Activated CD8-positive, alpha-beta memory T cell treated with anti-CD3 and anti-CD28 coated beads for 36 hours (primary cell): ENCODE data around the gene EML4. TPM values are rescaled to one million over a fixed set of nuclear protein-coding genes. Genes with fewer than 3 reads are reported as not detected.
"Not testable (repeated sequence)": the region's sequence is repeated elsewhere in the genome, so short reads cannot be mapped to it uniquely, and the experiment has no call there.

Experiments
- CTCF ChIA-PET: fragments of 350-600 bp; sonication (Branson Sonifier 250); formaldehyde crosslinking; loops from one replicate; lab custom pipeline; 2021; ENCODE audit warnings: antibody characterized with exemption; lab: Charles Lee
- POLR2A ChIA-PET: fragments of 350-600 bp; sonication (Branson Sonifier 250); formaldehyde crosslinking; loops from one replicate; lab custom pipeline; 2021; ENCODE audit warnings: antibody characterized with exemption; lab: Charles Lee
- total RNA-seq, 2 experiments: library from RNA; stranded (reverse); gene quantifications; one replicate each; pipeline ENCODE4 v1.2.3, GENCODE V29; 2021

The EML4 gene, protein sequence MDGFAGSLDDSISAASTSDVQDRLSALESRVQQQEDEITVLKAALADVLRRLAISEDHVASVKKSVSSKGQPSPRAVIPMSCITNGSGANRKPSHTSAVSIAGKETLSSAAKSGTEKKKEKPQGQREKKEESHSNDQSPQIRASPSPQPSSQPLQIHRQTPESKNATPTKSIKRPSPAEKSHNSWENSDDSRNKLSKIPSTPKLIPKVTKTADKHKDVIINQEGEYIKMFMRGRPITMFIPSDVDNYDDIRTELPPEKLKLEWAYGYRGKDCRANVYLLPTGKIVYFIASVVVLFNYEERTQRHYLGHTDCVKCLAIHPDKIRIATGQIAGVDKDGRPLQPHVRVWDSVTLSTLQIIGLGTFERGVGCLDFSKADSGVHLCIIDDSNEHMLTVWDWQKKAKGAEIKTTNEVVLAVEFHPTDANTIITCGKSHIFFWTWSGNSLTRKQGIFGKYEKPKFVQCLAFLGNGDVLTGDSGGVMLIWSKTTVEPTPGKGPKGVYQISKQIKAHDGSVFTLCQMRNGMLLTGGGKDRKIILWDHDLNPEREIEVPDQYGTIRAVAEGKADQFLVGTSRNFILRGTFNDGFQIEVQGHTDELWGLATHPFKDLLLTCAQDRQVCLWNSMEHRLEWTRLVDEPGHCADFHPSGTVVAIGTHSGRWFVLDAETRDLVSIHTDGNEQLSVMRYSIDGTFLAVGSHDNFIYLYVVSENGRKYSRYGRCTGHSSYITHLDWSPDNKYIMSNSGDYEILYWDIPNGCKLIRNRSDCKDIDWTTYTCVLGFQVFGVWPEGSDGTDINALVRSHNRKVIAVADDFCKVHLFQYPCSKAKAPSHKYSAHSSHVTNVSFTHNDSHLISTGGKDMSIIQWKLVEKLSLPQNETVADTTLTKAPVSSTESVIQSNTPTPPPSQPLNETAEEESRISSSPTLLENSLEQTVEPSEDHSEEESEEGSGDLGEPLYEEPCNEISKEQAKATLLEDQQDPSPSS
- total RNA-seq = 10 to 100 TPM; 56.8 to 58.9 TPM

DNA sequence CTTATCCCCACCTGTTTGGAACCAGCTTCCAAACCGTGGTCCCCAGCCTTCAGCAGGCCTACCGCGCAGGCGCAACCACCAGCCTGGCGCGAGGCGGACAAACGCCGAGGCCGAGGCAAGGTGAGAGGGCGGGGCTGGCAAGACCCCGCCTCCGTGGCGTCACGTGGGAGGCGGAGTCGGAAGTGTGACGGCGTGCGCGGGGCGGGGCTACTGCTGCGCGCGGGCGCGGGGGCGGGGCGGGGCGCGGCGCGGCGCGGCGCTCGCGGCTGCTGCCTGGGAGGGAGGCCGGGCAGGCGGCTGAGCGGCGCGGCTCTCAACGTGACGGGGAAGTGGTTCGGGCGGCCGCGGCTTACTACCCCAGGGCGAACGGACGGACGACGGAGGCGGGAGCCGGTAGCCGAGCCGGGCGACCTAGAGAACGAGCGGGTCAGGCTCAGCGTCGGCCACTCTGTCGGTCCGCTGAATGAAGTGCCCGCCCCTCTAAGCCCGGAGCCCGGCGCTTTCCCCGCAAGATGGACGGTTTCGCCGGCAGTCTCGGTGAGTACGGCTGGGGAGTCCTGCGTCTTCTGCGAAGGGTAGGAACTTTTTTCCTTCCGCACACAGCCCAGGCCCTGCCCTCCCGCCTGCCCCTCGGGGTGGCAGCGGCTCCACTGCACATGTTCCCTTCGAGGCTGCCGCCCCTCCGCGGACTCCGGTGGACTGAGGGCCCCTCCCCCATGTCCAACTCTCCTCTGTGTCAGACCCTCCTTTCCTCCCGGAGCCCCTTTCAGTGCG lies at the start of gene EML4:
TSS of gene EML4 (plus strand) at position 254 of the 774 bp plus-strand sequence. CDS start at position 513, 259 bp downstream.
- CTCF ChIA-PET = interaction anchor here (1.5 kb wide), 1 partner anchor 74 kb away, joined by 3 read pairs; no protein-coding TSS in a partner anchor
- POLR2A ChIA-PET = interaction anchor here (0.5 kb wide), 1 partner anchor 182 kb away, joined by 3 read pairs; no protein-coding TSS in a partner anchor

DNA sequence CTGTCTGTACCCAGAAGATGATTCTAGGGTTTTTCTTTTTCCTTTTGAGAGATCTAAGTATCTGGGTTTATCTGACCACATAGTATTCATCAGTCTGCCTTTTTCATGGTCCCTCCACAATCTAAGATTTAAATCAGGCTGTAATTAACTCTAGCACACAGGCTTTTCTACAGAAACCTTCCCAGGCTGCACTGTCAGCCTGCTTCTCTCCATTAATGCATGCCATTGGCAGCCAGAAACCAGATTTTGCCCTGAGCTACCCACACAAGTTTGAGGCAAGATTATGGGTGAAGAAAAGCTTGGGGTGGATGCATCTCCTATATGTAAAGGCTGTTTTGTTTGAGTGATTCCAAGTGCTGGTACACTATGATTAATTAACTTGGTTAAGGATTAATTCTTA lies 45.7 kb upstream of the EML4 start:
- ChIA-PET POLR2A (no interaction called here), CTCF (interaction anchor here (0.9 to 1.1 kb wide), 2 partner anchors 17 to 24 kb away, joined by 3 to 6 read pairs; no protein-coding TSS in a partner anchor)

DNA sequence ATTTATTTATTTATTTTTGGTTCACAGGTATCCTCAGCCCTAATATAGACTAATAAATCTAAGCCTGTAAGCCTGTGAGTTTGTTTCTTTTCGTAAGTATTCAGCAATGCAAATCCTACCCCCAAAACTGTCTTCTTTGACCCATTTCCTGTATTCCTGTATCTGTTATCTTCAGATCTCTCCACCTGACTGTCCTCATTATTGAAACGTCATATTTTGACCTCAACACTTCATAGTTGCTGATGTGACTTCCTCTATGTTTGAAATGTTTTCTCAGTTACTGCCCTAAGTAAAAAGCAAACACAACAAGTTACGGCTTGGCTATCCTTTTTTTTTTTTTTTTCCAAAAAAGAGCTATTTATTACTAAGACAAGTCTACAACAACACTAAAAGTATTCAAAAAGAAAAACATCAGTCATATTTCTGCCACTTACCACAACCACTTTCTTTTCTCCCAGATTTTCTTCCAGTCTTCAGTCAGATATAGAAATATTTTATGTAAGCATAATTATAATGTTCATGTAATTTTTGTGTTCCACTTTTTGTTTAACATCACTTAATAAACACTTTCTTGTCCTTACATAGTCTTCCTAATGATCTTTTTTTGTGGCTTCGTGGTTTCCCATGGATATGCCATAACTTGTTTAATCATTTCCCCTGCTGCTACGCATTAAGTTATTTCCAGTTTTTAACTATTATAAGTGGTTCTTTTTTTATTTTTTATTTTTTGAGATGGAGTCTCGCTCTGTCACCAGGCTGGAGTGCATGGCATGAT lies 45.0 kb upstream of the EML4 start:
- CTCF ChIA-PET = interaction anchor here (0.9 kb wide), 1 partner anchor 18 kb away, joined by 6 read pairs; no protein-coding TSS in a partner anchor
- POLR2A ChIA-PET = interaction anchor here (0.6 to 0.8 kb wide), 2 partner anchors 9 to 18 kb away, joined by 4 read pairs; no protein-coding TSS in a partner anchor

DNA sequence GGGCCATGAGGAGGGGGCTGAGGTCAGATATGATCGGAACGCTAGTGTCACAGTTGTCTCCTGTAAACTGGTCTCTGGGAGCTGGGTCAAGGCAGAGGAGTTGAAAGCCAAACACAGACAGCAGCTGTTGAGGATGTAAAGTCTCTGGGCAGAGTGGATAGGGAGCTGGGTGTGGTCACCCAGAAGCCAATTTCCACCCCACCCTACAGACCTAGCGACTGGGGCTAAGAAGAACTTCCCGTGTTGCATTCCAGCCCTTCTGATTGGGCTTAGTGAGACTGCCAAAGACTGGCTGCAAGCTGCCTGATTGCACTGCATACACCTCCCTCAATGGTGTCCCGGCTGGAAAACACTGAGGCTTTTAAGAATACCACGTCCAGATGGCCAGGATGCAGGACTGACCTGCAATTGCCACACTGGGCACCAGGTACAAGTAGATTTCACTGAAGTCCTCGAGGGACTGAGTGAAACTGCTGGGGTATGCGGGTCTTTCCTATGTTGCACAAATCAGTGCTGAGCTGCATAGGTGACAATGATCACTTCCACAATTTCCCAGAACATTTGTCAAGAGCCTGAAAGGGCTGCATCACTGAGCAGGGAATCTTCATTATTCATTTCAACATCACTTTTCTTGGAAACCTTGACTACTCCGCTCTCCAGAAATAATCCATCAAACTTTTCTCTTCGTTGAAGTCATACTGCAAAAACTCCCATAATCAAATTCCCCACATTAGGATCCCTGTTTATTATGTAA lies 43.1 kb upstream of the EML4 start:
- POLR2A ChIA-PET = interaction anchor here (0.6 kb wide), 1 partner anchor 10 kb away, joined by 3 read pairs; no protein-coding TSS in a partner anchor

DNA sequence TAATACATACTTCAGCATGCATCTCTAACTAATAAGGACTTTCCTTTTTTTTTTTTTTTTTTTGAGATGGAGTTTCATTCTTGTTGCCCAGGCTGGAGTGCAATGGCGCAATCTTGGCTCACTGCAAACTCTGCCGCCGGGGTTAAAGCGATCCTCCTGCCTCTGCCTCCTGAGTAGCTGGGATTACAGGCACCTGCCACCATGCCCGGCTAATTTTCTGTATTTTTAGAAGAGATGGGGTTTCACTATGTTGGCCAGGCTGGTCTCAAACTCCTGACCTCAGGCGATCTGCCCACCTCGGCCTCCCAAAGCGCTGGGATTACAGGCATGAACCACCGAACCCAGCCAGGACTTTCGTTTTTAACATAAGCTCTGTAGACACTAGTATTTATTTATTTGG lies 42.3 kb upstream of the EML4 start:
- POLR2A ChIA-PET = not testable (repeated sequence)

More for the DNA sequence above, 43.1 kb upstream of the EML4 start:
- CTCF ChIA-PET = interaction anchor here (0.7 to 0.9 kb wide), 3 partner anchors 8 to 170 kb away, joined by 3 to 4 read pairs (median 3); no protein-coding TSS in a partner anchor

DNA sequence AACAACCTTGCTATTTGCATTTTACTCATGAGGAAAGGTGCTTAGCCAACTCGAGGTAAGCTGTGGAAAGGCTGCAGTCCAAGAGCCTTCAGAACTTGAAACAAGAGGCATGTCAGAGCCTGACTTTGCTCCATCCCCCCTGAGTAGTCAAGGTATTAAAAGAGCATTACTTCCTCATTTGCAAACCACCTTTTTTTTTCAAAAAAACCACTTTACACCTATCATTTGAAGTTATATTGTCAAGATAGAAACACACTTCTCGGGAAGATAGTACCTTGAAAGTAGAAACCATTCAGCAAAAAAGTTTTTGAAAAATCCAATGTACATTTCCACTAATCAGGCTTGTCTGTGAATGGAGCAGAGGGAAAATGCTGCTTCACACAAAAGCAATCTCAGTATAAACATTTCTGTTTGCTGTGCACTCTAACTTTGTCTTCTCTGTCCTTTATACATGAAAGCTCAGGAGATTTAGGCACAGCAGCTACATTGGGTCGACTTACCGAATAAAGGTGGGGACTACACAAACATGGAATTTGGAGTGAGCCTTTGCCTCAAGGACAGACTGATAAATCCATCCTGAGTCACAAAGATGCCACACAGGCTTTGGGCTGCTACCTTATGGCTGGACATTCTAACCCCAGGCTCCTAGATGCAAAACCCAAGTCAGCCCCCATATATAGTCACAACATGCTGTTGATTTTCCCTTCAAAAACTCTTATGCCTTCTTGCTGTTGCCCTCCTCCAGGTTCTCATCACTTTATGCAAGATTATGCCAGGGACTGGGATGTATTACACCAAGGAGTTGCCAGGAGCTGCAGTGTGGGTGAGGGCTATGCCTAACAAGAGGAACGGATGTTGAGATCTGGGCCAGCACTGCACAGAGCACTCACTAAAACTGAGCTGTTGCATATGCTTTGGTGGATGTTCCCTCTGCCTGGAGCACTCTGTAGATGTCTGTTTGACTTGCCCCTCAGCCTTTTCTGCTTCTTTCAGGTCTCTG lies 41.4 kb upstream of the EML4 start:
- CTCF ChIA-PET = interaction anchor here (1.2 kb wide), 1 partner anchor 11 kb away, joined by 3 read pairs; no protein-coding TSS in a partner anchor
- POLR2A ChIA-PET = interaction anchor here (0.6 kb wide), 1 partner anchor 65 kb away, joined by 3 read pairs; no protein-coding TSS in a partner anchor

More for the DNA sequence above, 42.3 kb upstream of the EML4 start:
- CTCF ChIA-PET = interaction anchor here (0.7 to 0.8 kb wide), 2 partner anchors 9 to 169 kb away, joined by 3 read pairs; no protein-coding TSS in a partner anchor

DNA sequence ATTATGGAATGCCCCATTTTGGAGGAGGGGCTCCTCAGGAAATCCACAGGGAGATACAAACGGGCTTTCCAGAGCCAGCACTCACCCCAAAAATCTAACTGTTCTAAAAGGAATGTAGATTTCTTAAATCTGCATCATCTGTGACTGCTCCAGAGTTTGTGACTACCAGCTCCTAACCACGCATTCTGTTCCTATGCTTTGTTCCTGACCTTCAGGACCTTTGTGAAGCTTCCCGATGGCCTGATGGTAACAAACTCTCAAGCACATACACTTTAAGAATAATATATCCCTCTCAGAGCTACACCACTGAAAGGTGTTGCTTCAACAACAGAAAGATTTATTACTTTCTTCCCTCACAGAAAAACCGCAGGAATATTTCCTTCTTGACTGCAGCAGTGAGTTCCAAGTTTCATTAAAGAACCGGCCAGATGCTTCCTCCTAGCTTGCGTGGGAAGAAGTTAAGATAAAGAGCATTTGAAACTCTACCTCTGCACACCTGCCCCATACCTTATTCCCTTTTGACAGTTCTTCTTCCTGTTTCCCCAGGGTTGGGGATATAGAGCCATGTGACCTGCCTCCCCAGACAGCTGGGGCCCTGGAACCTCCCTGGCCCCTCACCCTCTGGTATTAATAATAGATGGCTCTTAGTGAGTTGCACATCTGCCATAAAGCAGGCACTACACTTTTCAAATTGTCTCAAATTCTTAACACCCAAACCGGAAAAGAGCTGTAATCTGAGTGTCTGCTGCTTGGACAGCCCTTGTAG lies 40.2 kb upstream of the EML4 start:
- CTCF ChIA-PET = interaction anchor here (1.0 to 1.2 kb wide), 2 partner anchors 13 to 23 kb away, joined by 3 read pairs; no protein-coding TSS in a partner anchor

DNA sequence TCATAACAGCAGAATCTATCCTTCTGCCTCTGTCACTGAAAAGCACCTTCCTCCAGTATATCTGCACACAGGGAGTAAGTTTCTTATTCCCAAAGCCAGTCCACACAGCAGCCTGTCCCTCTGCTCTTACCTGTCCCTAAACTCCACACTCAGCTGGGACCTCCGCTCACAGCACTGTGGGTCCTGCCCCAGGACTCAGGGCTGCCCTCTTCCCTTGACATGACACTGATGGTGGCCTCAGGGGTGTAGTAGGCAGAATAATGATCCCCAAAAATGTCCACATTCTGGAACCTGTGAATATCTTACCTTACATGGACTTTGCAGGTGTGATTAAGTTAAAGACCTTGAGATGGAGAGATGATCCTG lies 39.7 kb upstream of the EML4 start:
- POLR2A ChIA-PET = no interaction called here
- CTCF ChIA-PET = interaction anchor here (1.0 kb wide), 1 partner anchor 24 kb away, joined by 3 read pairs; no protein-coding TSS in a partner anchor

More for the DNA sequence above, 40.2 kb upstream of the EML4 start:
- POLR2A ChIA-PET = no interaction called here

DNA sequence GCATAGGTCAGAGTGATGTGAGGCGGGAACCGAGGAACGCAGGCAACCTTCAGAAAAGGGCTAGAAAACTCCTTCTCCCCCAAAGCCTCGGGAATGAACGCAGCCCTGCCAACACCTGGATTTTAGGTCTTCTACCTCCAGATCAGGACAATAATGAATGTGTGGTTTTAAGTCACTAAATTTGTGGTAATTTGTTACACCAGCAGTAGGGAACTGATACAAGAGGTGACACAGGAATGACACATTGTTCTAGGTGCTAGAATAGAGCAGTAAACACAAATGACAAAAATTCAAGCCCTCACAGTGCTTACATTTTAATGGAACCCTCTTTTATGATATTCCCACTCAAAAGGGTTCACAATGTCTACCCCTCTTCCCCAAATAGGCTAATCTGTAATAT lies 39.2 kb upstream of the EML4 start:
- ChIA-PET CTCF (interaction anchor here (1.0 kb wide), 1 partner anchor 24 kb away, joined by 3 read pairs; no protein-coding TSS in a partner anchor), POLR2A (interaction anchor here (0.9 kb wide), 1 partner anchor 23 kb away, joined by 4 read pairs; no protein-coding TSS in a partner anchor)

DNA sequence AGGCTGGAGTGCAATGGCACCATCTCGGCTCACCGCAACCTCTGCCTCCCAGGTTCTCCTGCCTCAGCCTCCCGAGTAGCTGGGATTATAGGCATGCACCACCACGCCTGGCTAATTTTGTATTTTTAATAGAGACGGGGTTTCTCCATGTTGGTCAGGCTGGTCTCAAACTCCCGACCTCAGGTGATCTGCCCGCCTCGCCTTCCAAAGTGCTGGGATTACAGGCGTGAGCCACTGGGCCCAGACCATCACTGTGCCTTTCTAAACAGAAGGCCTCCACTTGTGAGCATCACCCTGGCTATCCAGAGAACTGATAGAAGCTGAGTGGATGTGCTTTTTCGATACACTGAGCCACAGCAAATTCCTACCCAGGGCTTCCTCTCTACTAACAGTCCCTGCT lies 38.3 kb upstream of the EML4 start:
- CTCF ChIA-PET = not testable (repeated sequence)
- POLR2A ChIA-PET = interaction anchor here (0.9 kb wide), 1 partner anchor 24 kb away, joined by 4 read pairs; no protein-coding TSS in a partner anchor

DNA sequence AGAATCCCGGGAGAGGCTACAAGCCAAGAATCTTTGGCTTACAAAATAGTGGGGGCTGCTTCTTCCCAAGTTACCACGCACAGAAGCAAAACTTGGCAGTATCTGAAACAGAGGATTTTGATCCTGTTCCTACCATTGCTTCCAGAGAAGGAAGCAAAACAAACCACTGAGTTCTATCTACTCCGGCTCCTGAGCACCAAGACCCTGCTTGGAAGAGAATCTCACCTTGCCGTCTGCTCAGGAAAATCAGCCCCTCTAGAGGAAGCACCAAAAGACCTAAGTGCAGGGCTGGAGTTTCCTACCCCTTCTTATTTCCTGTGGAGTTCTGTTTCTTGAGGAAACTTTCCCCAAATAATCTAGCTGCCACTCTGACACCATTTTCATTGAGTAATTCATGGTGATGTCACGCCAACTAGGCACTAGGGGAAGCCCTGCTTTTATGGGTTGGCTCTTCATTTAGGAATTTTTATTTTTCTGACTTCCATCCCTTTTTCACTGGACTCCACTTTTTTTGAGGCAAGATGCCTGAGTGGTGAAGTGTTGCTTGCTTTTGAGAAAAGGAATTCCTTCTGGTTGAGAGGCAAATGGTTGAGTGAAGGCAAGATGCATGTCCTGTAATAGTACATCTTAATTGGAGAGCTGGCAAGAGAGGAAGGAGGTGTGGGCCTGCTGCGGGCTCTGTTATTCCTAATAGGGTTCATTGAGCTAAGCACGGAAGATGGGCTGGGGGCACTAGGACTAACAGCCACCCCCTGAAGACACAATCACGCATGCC lies 36.8 kb upstream of the EML4 start:
- ChIA-PET CTCF (interaction anchor here (0.7 to 1.4 kb wide), 3 partner anchors 26 to 42 kb away, joined by 3 to 6 read pairs (median 4); no protein-coding TSS in a partner anchor), POLR2A (interaction anchor here (0.5 to 1.5 kb wide), 6 partner anchors 8 to 39 kb away, joined by 3 to 7 read pairs (median 4); no protein-coding TSS in a partner anchor)

DNA sequence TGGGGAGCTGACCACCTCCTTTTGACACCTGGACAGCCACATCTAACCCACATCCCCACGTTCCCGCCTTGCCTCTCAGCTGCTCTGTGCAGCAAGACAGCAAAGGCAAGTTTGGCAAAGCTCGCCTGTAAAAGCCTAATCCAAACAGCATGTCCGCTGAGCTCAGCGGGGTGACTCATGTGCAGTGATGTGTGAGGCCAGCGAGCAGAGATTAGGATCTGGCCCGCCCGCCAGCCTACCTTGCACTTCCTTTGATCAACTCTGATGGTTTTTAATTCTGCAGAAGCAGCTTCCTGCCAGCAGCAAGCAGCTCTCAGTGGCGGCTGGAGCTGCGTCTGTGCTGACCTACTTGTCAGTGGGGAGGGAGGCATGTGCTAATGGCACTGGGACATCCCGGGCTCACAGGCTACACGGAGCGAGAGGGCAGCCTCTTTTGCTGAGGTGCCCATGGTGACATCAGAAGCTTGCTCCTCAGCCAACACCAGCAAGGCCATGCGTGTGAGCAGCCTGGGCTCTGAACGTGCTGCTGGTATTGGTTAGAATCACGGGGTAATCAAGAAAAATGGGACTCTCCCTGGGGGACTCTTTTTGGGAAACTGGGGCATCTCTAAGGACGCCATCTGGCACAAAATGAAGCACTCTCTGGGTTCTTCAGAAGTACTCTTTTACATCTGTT lies 36.0 kb upstream of the EML4 start:
- ChIA-PET POLR2A (interaction anchor here (0.5 to 1.5 kb wide), 6 partner anchors 9 to 38 kb away, joined by 3 to 7 read pairs (median 4); no protein-coding TSS in a partner anchor), CTCF (interaction anchor here (0.7 to 1.4 kb wide), 3 partner anchors 27 to 41 kb away, joined by 3 to 6 read pairs (median 4); no protein-coding TSS in a partner anchor)

DNA sequence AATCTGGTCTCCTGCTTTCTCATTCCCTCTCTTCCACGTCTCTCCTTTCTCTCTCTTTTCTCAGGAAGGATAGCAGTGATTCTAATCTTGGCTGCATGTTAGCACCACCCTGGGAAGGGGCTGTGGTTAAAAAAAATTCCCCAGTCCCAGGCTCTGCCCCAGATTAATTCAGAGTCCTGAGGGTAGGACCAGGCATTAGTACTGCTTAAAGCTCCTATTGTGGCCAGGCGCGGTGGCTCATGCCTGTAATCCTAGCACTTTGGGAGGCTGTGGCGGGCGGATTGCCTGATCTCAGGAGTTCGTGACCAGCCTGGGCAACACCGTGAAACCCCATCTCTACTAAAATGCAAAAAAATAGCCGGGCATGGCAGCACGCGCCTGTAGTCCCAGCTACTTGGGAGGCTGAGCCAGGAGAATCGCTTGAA lies 35.4 kb upstream of the EML4 start:
- CTCF ChIA-PET = no interaction called here
- POLR2A ChIA-PET = interaction anchor here (1.1 to 1.5 kb wide), 4 partner anchors 18 to 38 kb away, joined by 3 to 7 read pairs (median 5); no protein-coding TSS in a partner anchor
